Stimulated activated CD4-positive, alpha-beta T cell treated with anti-CD3 and anti-CD28 coated beads, TNF-alpha, amount 100 ng/mL, for 1 hour (primary cell): ENCODE results near the gene LARP4B.

Experiments
- DNase-seq, 3 donors: peaks; one replicate each; pipeline ENCODE4 v3.0.0-alpha.2; 2020; ENCODE audit warnings: low read depth in 3 of 3, low spot score in 1 of 3

The LARP4B gene

GRCh38 chr10:926075-926698, 5.3 kb downstream of the LARP4B start:
- no peak for DNase-seq

- no peak for DNase-seq
Observed at GRCh38 chr10:924524-924859, 7.0 kb downstream of the LARP4B start.

- DNase-seq, result no peak
Observed at GRCh38 chr10:923844-924523, 7.5 kb downstream of the LARP4B start.

GRCh38 chr10:921471-922414, 9.8 kb downstream of the LARP4B start:
- no peak for DNase-seq

- no peak for DNase-seq
Observed at GRCh38 chr10:920450-920849, 11.1 kb downstream of the LARP4B start.

- DNase-seq, result no peak
Observed at GRCh38 chr10:919481-919880, 12.0 kb downstream of the LARP4B start.

GRCh38 chr10:917999-918398, 13.5 kb downstream of the LARP4B start:
- no peak for DNase-seq

GRCh38 chr10:917416-917720, 14.1 kb downstream of the LARP4B start:
- DNase-seq, result no peak

GRCh38 chr10:916716-917415, 14.6 kb downstream of the LARP4B start:
- DNase-seq, result no peak

- no peak for DNase-seq
Observed at GRCh38 chr10:909831-910230, 21.7 kb downstream of the LARP4B start.

- DNase-seq, result no peak
Observed at GRCh38 chr10:905972-906371, 25.5 kb downstream of the LARP4B start.

GRCh38 chr10:905503-905902, 26.0 kb downstream of the LARP4B start:
- DNase-seq, result no peak

- DNase-seq, result no peak
Observed at GRCh38 chr10:904403-904802, 27.1 kb downstream of the LARP4B start.

- no peak for DNase-seq
Observed at GRCh38 chr10:898141-898540, 33.4 kb downstream of the LARP4B start.

- DNase-seq, result no peak
Observed at GRCh38 chr10:896982-897381, 34.5 kb downstream of the LARP4B start.

GRCh38 chr10:895324-895723, 36.2 kb downstream of the LARP4B start:
- no peak for DNase-seq

- no peak for DNase-seq
Observed at GRCh38 chr10:878895-879294, 52.6 kb downstream of the LARP4B start.

- DNase-seq, result no peak
Observed at GRCh38 chr10:878333-878759, 53.2 kb downstream of the LARP4B start.

- no peak for DNase-seq
Observed at GRCh38 chr10:876438-876837, 55.1 kb downstream of the LARP4B start.

- no peak for DNase-seq
Observed at GRCh38 chr10:873020-873419, 58.5 kb downstream of the LARP4B start.

- no peak for DNase-seq
Observed at GRCh38 chr10:871951-872403, 59.5 kb downstream of the LARP4B start.
